ENCODE measurements around the gene APOO. TPM values are rescaled to one million over a fixed set of nuclear protein-coding genes. Genes with fewer than 3 reads are reported as not detected.

The APOO gene
- total RNA-seq, 4 donors from 2014 or later: 12.1 to 20.6 (median 17.8) TPM

GRCh38 chrX:23790155-23790497, 117.6 kb downstream of the APOO start:
- H3K36me3 ChIP-seq: peaks cover 0 to 8% (median 0%) of the 10 kb centered on the region in 3 donors
- no peaks in the 10 kb centered on the region for H3K9me3 ChIP-seq
- H3K4me1 ChIP-seq: no peaks in the 10 kb centered on the region
- H3K4me3 ChIP-seq: no peak overlapping the region
- H3K27ac ChIP-seq: no peak overlapping the region
- H3K27me3 ChIP-seq: no peaks in the 10 kb centered on the region
- DNase-seq: no peak
- TF ChIP-seq POLR2A (IDR thresholded peaks at IDR 0.05) (no peak), CTCF (IDR thresholded peaks at IDR 0.05) (no peak)

DNA sequence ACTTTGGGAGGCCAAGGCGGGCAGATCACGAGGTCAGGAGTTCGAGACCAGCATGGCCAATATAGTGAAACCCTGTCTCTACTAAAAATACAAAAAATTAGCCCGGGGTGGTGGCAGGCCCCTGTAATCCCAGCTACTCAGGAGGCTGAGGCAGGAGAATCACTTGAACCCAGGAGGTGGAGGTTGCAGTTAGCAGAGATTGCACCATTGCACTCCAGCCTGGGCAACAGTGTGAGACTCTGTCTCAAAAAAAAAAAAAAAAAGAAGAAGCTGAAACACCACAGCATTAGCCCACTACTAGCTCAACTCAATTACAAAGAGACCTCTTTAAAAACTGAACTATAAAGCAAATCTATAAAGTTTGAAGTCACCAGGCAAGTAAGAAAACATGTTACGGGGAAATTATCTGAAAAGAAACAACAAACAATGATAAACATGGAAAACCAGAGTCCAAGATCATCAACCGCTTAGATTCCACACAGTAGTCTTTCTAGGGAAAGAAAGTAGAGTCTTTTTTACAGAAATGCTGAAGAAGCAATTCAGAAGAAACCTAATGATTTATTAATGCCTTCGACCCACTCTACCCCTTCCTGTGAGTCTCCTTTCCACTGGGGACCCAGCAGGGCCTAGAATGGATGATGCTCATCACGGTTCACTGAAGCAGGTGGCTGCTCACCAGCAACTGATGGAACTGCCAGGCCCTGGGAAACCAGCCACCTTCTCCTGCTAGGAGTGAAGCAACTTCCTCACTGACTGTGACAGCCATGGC, 118.2 kb downstream of the APOO start:
- Histone ChIP-seq H3K27ac (no peak overlapping the region), H3K36me3 (peaks cover 0 to 8% (median 0%) of the 10 kb centered on the region in 3 donors), H3K9me3 (no peaks in the 10 kb centered on the region), H3K4me1 (no peaks in the 10 kb centered on the region), H3K4me3 (no peak overlapping the region), H3K27me3 (no peaks in the 10 kb centered on the region)
- TF ChIP-seq CTCF (IDR thresholded peaks at IDR 0.05) (no peak), POLR2A (IDR thresholded peaks at IDR 0.05) (no peak)
- DNase-seq: no peak

- Histone ChIP-seq H3K36me3 (peaks cover 0 to 8% (median 0%) of the 10 kb centered on the region in 3 donors), H3K9me3 (no peaks in the 10 kb centered on the region), H3K4me3 (no peak overlapping the region), H3K4me1 (no peaks in the 10 kb centered on the region), H3K27ac (no peak overlapping the region), H3K27me3 (no peaks in the 10 kb centered on the region)
- TF ChIP-seq CTCF (IDR thresholded peaks at IDR 0.05) (no peak), POLR2A (IDR thresholded peaks at IDR 0.05) (no peak)
- DNase-seq: no peak
These were observed 118.8 kb downstream of the APOO start for GRCh38 chrX:23788946-23789345.

- H3K36me3 ChIP-seq: peaks cover 0 to 8% (median 0%) of the 10 kb centered on the region in 3 donors
- DNase-seq: no peak
- H3K4me3 ChIP-seq: no peak overlapping the region
- H3K9me3 ChIP-seq: no peaks in the 10 kb centered on the region
- H3K27ac ChIP-seq: peak overlapping the region in 1 of 4 donors; percentile 26
- no peaks in the 10 kb centered on the region for H3K4me1 ChIP-seq
- H3K27me3 ChIP-seq: no peaks in the 10 kb centered on the region
- no peak for TF ChIP-seq CTCF (IDR thresholded peaks at IDR 0.05)
- TF ChIP-seq POLR2A (IDR thresholded peaks at IDR 0.05): no peak
These were observed 119.2 kb downstream of the APOO start for GRCh38 chrX:23788521-23788920.

- Histone ChIP-seq H3K27ac (no peak overlapping the region), H3K9me3 (no peaks in the 10 kb centered on the region), H3K4me3 (no peak overlapping the region), H3K36me3 (peaks cover 0 to 8% (median 0%) of the 10 kb centered on the region in 3 donors), H3K4me1 (no peaks in the 10 kb centered on the region), H3K27me3 (no peaks in the 10 kb centered on the region)
- no peak for TF ChIP-seq POLR2A (IDR thresholded peaks at IDR 0.05)
- TF ChIP-seq CTCF (IDR thresholded peaks at IDR 0.05): no peak
- no peak for DNase-seq
These were observed 120.0 kb downstream of the APOO start for GRCh38 chrX:23787745-23788118.
